ENCODE measurements around the gene PPP4R3B. TPM values are rescaled to one million over a fixed set of nuclear protein-coding genes. Genes with fewer than 3 reads are reported as not detected.

The PPP4R3B gene
- total RNA-seq, 1 experiment from 2014 or later, result 40.8 TPM

DNA sequence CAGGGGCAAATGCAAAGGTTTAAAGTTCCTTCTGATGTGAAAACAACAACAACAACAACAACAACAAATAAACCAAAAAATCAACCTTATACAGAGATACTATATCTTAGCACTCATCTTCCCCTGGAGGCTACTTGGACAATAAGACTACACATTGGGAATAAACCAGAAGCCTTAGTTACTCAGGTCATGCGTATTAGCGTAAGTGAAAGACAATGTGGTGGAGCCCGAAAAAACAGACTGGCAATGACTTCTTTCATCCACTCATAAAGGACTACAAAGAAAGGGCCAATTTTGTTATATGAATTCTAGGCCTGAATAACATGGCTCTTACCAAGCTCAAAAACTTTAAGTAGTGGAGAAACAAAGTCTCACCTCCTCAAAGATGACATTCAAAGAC is 19.4 kb upstream of the PPP4R3B start (continued):
- TF ChIP-seq, protein P1, sequence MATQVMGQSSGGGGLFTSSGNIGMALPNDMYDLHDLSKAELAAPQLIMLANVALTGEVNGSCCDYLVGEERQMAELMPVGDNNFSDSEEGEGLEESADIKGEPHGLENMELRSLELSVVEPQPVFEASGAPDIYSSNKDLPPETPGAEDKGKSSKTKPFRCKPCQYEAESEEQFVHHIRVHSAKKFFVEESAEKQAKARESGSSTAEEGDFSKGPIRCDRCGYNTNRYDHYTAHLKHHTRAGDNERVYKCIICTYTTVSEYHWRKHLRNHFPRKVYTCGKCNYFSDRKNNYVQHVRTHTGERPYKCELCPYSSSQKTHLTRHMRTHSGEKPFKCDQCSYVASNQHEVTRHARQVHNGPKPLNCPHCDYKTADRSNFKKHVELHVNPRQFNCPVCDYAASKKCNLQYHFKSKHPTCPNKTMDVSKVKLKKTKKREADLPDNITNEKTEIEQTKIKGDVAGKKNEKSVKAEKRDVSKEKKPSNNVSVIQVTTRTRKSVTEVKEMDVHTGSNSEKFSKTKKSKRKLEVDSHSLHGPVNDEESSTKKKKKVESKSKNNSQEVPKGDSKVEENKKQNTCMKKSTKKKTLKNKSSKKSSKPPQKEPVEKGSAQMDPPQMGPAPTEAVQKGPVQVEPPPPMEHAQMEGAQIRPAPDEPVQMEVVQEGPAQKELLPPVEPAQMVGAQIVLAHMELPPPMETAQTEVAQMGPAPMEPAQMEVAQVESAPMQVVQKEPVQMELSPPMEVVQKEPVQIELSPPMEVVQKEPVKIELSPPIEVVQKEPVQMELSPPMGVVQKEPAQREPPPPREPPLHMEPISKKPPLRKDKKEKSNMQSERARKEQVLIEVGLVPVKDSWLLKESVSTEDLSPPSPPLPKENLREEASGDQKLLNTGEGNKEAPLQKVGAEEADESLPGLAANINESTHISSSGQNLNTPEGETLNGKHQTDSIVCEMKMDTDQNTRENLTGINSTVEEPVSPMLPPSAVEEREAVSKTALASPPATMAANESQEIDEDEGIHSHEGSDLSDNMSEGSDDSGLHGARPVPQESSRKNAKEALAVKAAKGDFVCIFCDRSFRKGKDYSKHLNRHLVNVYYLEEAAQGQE (IDR thresholded peaks at IDR 0.05; ENCODE audit: low read depth), result no peak
- TF ChIP-seq ZFX (IDR thresholded peaks at IDR 0.05), result no peak
- TF ChIP-seq, protein P2, sequence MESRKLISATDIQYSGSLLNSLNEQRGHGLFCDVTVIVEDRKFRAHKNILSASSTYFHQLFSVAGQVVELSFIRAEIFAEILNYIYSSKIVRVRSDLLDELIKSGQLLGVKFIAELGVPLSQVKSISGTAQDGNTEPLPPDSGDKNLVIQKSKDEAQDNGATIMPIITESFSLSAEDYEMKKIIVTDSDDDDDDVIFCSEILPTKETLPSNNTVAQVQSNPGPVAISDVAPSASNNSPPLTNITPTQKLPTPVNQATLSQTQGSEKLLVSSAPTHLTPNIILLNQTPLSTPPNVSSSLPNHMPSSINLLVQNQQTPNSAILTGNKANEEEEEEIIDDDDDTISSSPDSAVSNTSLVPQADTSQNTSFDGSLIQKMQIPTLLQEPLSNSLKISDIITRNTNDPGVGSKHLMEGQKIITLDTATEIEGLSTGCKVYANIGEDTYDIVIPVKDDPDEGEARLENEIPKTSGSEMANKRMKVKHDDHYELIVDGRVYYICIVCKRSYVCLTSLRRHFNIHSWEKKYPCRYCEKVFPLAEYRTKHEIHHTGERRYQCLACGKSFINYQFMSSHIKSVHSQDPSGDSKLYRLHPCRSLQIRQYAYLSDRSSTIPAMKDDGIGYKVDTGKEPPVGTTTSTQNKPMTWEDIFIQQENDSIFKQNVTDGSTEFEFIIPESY (IDR thresholded peaks at IDR 0.05; ENCODE audit: extremely low read depth, insufficient replicate concordance, low read length), result no peak

DNA sequence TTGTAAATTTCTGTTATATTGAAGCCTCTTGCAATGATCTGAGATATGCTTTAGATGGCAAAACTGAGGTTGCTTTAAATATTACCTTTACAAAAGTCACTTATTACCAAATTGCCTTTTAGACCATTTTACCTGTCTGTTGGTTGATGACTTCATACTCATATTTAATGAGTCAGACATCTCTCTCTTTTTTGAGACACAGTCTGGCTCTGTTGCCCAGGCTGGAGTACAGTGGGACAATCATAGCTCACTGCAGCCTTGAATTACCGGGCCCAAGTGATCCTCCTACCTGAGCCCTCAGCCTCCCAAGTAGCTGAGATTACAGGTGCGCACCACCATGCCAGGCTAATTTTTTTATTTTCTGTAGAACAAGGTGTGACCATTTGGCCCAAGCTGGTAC is 11.5 kb upstream of the PPP4R3B start:
- Histone ChIP-seq H3K9me3 (ENCODE audit: control insufficient read depth in 1 of 2, insufficient read depth in 1 of 2, low read depth in 1 of 2, low read length in 2 of 2) (no peaks in the 10 kb centered on the region), H2AFZ (ENCODE audit: low read depth, low read length, poor library complexity, severe bottlenecking) (no peak overlapping the region), H3K9ac (ENCODE audit: low read length) (no peak overlapping the region), H3K27ac (ENCODE audit: low read depth, low read length) (no peak overlapping the region), H3K27me3 (ENCODE audit: insufficient read depth, low read length) (no peaks in the 10 kb centered on the region), H4K20me1 (ENCODE audit: insufficient read depth) (no peaks in the 10 kb centered on the region), H3K4me1 (ENCODE audit: control insufficient read depth in 1 of 2, insufficient read depth in 2 of 2, low read length in 2 of 2) (no peaks in the 10 kb centered on the region), H3K9me2 (ENCODE audit: insufficient read depth) (no peaks in the 10 kb centered on the region), H3K4me3 (replicated peaks in 1 of 2; ENCODE audit: low read depth in 1 of 2, low read length in 2 of 2) (no peak overlapping the region), H3K36me3 (ENCODE audit: control insufficient read depth in 1 of 2, insufficient read depth in 2 of 2, low read length in 2 of 2) (peaks cover 0 to 4% of the 10 kb centered on the region in 2 experiments; a peak in 2 of 4 replicates), H3K4me2 (ENCODE audit: low read length) (no peak overlapping the region), H3K79me2 (ENCODE audit: insufficient read depth, low read length) (no peaks in the 10 kb centered on the region)
- intact Hi-C loops (cut with micrococcal nuclease), result no loop called here
- DNase-seq (ENCODE audit: low read depth, low spot score) (no peak), ATAC-seq (no peak)
- ChIA-PET POLR2A (no interaction called here), RAD21 (ENCODE audit: low non-redundant PET in 1 of 2, low total read pairs in 2 of 2, uncharacterized antibody in 2 of 2, unreplicated experiment in 2 of 2) (no interaction called here), CTCF (no interaction called here)
- BruUV-seq (replicated peaks), result no TSS peak
- TF ChIP-seq, protein P3, sequence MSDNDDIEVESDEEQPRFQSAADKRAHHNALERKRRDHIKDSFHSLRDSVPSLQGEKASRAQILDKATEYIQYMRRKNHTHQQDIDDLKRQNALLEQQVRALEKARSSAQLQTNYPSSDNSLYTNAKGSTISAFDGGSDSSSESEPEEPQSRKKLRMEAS (IDR thresholded peaks at IDR 0.05), result no peak
- no peak for TF ChIP-seq RAD21 (IDR thresholded peaks at IDR 0.05; ENCODE audit: low read depth)
- TF ChIP-seq CBX3 (IDR thresholded peaks at IDR 0.05; ENCODE audit: low read depth), result no peak
- no peak for TF ChIP-seq SP1 (IDR thresholded peaks at IDR 0.05; ENCODE audit: low read depth)
- no peak for TF ChIP-seq ZNF274 (IDR thresholded peaks at IDR 0.05; ENCODE audit: low read depth, low read length)
- no peak for TF ChIP-seq TCF7L2 (IDR thresholded peaks at IDR 0.05; ENCODE audit: borderline replicate concordance, extremely low read depth, insufficient read depth, insufficient read length)
- no peak for TF ChIP-seq FOSL1 (IDR thresholded peaks at IDR 0.05; ENCODE audit: low read depth)
- no peak for TF ChIP-seq POLR2AphosphoS5 (IDR thresholded peaks at IDR 0.05; ENCODE audit: low read depth, low read length)
- TF ChIP-seq, protein P2 (IDR thresholded peaks at IDR 0.05; ENCODE audit: extremely low read depth, insufficient replicate concordance, low read length), result no peak
- TF ChIP-seq EGR1 (IDR thresholded peaks at IDR 0.05; ENCODE audit: low read depth), result no peak
- no peak for TF ChIP-seq ELF1 (IDR thresholded peaks at IDR 0.05; ENCODE audit: borderline replicate concordance, low read depth)
- TF ChIP-seq, protein P1 (IDR thresholded peaks at IDR 0.05; ENCODE audit: low read depth), result no peak
- no peak for TF ChIP-seq ZFX (IDR thresholded peaks at IDR 0.05)

Data from HCT116 (cell line).